ENCODE data around the gene SLC20A1. TPM values are rescaled to one million over a fixed set of nuclear protein-coding genes. Genes with fewer than 3 reads are reported as not detected.

The SLC20A1 gene
- total RNA-seq, 3 donors from 2014 or later, result 26.1 to 46.8 (median 42.6) TPM

GRCh38 chr2:112634874-112635157, 10.9 kb upstream of the SLC20A1 start:
- H3K27ac ChIP-seq, result no peak overlapping the region
- no peaks in the 10 kb centered on the region for H3K36me3 ChIP-seq
- H3K4me3 ChIP-seq, result no peak overlapping the region
- DNase-seq (ENCODE audit: low spot score in 2 of 2), result no peak
- TF ChIP-seq CTCF (IDR thresholded peaks at IDR 0.05) (no peak), POLR2A (IDR thresholded peaks at IDR 0.05) (no peak), POLR2AphosphoS5 (IDR thresholded peaks at IDR 0.05) (no peak)
- H3K4me1 ChIP-seq, result peaks cover 0 to 3% of the 10 kb centered on the region in 2 donors
- H3K9me3 ChIP-seq, result no peaks in the 10 kb centered on the region
- H3K27me3 ChIP-seq, result no peaks in the 10 kb centered on the region
- intact Hi-C loops (cut with DNase I; ENCODE audit: low total_unique reads), result no loop called here

DNA sequence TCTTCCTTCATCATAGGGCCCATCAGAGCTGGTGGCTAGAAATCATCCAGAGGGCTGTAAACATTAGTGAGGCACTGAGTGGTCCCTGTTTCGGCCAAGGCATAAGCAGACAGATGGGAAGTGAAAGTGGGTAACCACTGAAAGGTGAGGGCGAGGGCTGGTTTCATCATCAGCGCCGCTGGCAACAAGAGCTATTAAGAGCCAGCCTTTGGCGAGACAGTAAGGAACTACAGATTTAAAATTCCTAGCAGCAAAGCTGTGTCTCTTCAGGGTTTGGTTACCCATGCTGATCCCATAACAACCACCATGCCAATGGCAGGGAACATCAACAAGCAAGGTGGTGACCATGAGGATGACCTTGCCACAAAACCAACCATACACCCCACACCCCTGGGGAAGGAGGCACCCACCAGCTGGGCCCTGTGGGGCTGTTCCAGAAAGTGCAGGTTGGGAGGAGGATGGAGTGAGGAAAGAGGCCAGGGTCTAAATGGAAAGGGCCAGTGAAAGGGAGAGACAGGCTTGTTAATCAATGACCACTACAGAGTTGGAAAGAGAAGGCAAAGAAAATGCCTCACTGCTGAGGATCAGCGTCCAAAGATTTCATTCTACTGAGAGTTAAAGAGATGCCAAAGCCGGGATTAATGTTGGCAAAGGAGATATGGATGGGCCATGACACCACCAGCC, 9.0 kb upstream of the SLC20A1 start:
- intact Hi-C loops (cut with DNase I; ENCODE audit: low total_unique reads), result no loop called here
- DNase-seq (ENCODE audit: low spot score in 2 of 2), result no peak
- H3K36me3 ChIP-seq, result no peaks in the 10 kb centered on the region
- H3K27ac ChIP-seq, result no peak overlapping the region
- H3K4me1 ChIP-seq, result no peaks in the 10 kb centered on the region
- no peaks in the 10 kb centered on the region for H3K27me3 ChIP-seq
- TF ChIP-seq POLR2AphosphoS5 (IDR thresholded peaks at IDR 0.05), result no peak
- TF ChIP-seq CTCF (IDR thresholded peaks at IDR 0.05), result no peak
- no peak for TF ChIP-seq POLR2A (IDR thresholded peaks at IDR 0.05)
- H3K4me3 ChIP-seq, result no peak overlapping the region
- H3K9me3 ChIP-seq, result no peaks in the 10 kb centered on the region

GRCh38 chr2:112637289-112637660, 8.5 kb upstream of the SLC20A1 start:
- H3K36me3 ChIP-seq, result no peaks in the 10 kb centered on the region
- TF ChIP-seq POLR2A (IDR thresholded peaks at IDR 0.05) (no peak), POLR2AphosphoS5 (IDR thresholded peaks at IDR 0.05) (no peak), CTCF (IDR thresholded peaks at IDR 0.05) (no peak)
- no peak overlapping the region for H3K4me3 ChIP-seq
- intact Hi-C loops (cut with DNase I; ENCODE audit: low total_unique reads), result no loop called here
- no peaks in the 10 kb centered on the region for H3K27me3 ChIP-seq
- H3K27ac ChIP-seq, result no peak overlapping the region
- H3K4me1 ChIP-seq, result no peaks in the 10 kb centered on the region
- no peaks in the 10 kb centered on the region for H3K9me3 ChIP-seq
- no peak for DNase-seq (ENCODE audit: low spot score in 2 of 2)

DNA sequence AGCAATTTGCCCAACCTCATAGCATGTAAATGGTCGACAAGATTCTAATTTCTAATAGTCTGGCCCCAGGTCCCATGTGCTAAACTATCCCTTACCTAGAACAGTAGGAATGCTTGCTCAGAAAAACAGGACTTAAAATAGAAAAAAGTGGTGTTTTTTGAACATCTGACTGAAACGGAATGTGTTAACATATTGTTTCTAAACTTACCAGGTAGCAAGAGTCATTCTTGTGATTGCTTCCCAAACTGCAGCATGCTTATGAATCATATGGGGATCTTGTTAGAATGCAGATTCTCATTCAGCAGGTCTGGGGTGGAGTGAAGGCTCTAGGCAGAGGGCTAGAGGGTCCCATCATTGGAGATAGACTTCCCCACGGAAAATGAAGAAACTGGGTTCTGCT, 5.8 kb upstream of the SLC20A1 start:
- no peak for DNase-seq (ENCODE audit: low spot score in 2 of 2)
- no peak overlapping the region for H3K4me3 ChIP-seq
- no peak for TF ChIP-seq POLR2A (IDR thresholded peaks at IDR 0.05)
- no peak for TF ChIP-seq POLR2AphosphoS5 (IDR thresholded peaks at IDR 0.05)
- TF ChIP-seq CTCF (IDR thresholded peaks at IDR 0.05), result no peak
- no peaks in the 10 kb centered on the region for H3K9me3 ChIP-seq
- intact Hi-C loops (cut with DNase I; ENCODE audit: low total_unique reads), result no loop called here
- no peaks in the 10 kb centered on the region for H3K36me3 ChIP-seq
- H3K27me3 ChIP-seq, result no peaks in the 10 kb centered on the region
- H3K4me1 ChIP-seq, result no peaks in the 10 kb centered on the region
- H3K27ac ChIP-seq, result peak overlapping the region in 1 of 2 donors; percentile 73

DNA sequence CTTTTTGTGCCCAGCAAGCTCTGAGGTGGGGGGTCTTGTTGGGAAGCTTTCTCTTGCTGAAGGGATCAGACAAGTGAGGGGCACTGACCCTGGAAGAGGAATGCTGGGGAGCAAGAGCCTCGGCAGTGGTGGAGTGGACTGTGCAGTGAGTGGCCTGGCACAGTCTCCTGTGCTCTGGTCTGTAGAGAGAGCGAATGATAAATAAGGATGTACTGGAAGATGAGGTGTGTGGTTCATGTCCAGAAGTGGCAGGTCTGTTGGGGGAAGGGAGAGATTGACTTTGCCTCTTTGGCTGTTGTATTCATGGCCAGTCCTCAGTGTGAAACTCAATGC, 5.3 kb upstream of the SLC20A1 start:
- intact Hi-C loops (cut with DNase I; ENCODE audit: low total_unique reads), result no loop called here

More for the DNA sequence above, 5.3 kb upstream of the SLC20A1 start:
- Histone ChIP-seq H3K4me1 (no peaks in the 10 kb centered on the region), H3K27me3 (no peaks in the 10 kb centered on the region), H3K4me3 (no peak overlapping the region), H3K27ac (peak overlapping the region; percentile 48 to 73), H3K36me3 (no peaks in the 10 kb centered on the region), H3K9me3 (no peaks in the 10 kb centered on the region)
- TF ChIP-seq POLR2A (IDR thresholded peaks at IDR 0.05) (no peak), CTCF (IDR thresholded peaks at IDR 0.05) (no peak), POLR2AphosphoS5 (IDR thresholded peaks at IDR 0.05) (no peak)
- no peak for DNase-seq (ENCODE audit: low spot score in 2 of 2)
